Subcutaneous adipose tissue (tissue), 4 donors: ENCODE measurements around the gene ITPRID1. TPM values are rescaled to one million over a fixed set of nuclear protein-coding genes. Genes with fewer than 3 reads are reported as not detected.

Experiments
- CTCF ChIP-seq: fragments of 450-650 bp; IDR thresholded peaks from one replicate; pipeline ENCODE4 v1.5.1; 2016; ENCODE audit warnings: low read depth, mild to moderate bottlenecking, control low read depth, antibody characterized with exemption, moderate library complexity
- total RNA-seq, 4 donors: library from RNA; depleted of rRNA; stranded (reverse); fragments of >200 nt; gene quantifications; one replicate each; pipeline ENCODE4 v1.1.0, GENCODE V29; 2016

The ITPRID1 gene
- total RNA-seq, 4 donors from 2014 or later, result not detected

DNA sequence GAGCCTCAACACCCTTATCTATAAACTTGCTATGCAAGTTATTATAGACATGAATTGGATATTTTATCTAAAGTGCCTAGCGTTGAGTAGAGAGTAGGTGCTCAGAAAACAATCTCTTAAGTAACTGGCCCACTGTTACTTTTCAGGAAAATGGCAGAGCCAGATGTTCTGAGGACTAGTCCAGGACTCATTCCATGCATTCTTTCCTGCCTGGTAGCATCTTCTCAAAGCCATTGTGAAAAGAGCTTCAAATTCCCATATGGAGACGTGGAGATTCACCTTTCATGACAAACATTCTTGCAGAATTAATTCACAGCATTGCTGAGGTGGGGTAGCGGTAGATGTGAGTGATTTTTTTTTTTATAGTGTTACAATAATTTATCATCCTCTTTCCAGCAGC lies 35.9 kb upstream of the ITPRID1 start:
- TF ChIP-seq CTCF, result no peak

DNA sequence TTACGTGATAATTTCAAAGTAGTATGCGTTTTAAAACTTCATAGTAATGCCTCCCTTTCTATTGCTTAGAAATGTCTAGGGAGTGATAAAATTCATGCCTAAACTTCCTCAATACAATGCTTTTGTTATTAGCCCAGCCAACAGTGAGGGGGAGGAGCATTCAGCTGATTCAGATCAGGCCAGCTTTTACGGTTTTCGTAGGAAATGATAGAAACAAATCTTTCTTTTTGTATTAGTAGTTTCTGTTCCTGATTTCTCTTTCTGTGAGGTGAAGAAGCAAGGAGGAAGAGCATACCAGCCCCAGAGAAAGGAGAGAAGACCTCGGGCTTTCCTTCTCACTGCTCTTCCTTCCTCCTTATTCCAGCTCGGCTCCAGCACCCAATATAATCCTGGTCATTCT lies 35.2 kb upstream of the ITPRID1 start:
- no peak for TF ChIP-seq CTCF

DNA sequence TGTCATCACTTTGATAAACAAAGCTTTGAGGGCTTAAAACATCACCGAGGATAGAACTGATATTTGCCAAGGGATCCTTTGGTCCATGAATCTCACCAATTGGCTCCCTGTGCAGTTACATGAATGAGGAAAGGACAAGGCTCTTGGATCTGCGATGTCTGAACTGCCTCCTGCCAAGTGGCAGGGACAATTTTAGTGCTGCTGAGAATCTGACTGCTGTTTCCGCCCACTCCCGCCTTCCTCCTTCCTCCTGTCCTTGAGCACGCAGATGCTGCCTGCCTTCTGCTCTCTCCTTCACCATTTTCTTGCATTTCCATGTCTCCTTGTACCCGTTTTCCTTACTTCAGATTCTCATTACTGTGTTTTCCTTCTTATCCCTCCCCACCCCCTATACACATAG lies 26.8 kb upstream of the ITPRID1 start:
- TF ChIP-seq CTCF, result no peak

GRCh38 chr7:31487476-31487875 lies 26.4 kb upstream of the ITPRID1 start:
- no peak for TF ChIP-seq CTCF

DNA sequence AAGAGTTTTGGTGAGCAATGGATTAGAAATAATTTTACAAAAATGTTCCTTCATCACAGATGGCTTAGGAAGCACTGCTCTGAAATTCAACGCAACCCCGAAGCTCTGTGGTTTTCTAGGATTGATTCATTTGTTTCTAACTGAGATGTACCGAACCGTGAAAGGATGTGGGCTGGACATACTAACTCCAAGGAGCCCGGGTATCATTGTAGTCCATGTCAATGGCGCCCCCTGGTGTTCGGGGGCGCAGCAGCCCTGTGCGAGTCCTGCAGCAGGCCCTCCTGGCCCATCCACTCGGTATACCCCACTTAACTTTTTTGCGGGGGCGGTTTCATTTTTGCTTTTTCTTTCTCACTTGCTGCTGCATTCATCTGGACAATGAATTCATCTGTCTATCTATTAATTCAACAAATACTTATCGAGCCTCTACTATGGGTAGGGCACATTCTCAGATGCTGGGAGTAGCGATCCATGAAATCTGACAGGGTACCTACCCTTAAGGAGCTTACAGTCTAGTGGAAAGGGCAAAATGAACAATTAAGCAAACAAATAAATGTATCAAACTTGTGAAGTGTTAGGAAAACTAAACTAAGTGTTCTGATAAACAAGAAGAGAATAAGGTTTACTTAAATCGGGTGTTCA lies 25.2 kb upstream of the ITPRID1 start:
- TF ChIP-seq CTCF, result no peak

GRCh38 chr7:31490796-31491314 lies 23.0 kb upstream of the ITPRID1 start:
- no peak for TF ChIP-seq CTCF

DNA sequence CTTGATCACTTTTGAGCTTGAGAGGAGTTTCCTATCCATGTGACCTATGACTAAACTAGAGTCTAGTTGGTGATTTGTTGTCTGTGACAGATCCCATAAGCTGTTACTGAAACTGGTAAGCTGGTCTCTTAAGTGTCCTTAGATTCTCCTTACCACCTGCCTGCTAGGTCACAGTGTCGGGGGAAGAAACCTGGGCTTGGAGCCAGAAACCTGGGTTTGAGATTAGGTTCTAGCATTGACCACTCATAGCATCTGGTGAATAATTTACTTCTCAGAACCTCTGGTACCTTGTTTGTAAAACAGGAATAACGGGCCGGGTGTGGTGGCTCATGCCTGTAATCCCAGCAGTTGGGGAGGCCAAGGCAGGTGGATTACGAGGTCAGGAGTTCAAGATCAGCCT lies 21.8 kb upstream of the ITPRID1 start:
- no peak for TF ChIP-seq CTCF
